DMS53 (cell line): Measurements from ENCODE around the gene STARD3NL.

ENCODE experiments used
- DNase-seq: peaks from one replicate; lab custom pipeline; 2025; lab: John Stamatoyannopoulos, UW

Gene STARD3NL

DNA sequence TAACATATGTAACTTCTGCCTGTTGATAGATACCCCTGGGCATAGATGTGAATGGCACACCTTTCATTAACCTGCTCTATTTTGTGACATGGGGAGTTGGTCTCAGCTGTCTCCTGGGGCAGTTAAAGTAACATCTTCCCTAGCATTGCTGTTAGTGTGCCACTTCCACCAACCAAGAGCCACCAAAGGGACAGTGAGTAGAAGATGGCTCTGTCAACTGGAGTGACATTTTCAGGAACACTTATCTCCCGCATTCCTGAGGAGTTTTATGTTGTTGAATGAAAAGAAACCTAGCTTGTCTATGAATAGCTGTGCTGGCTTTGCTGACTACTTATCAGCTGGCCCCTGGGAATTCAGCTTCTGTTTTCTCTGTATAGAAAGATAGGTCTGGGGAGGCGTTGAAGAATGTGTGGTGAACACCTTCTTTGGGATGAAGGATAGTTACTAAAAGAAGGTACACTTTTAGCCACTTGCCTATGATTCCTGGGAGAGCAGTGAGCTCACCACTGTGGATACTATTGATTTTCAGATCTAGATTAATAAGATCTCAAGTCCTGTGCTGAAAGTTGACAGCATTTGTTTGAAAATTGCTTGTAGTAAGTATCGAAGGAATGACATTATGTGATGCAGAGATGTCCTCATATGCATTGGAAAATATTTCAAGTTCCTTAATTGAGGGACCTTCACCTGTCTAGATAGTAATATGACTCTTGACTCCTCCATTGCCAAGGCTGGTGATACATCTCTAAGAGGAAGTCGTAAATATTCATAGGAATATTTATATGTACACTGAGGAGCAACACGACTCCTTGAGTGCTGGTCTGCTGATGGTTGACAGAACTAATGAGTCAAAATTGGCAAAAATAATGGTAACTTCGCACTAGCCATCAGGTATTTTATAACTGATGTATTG, 7.6 kb downstream of the STARD3NL start:
- no peak for DNase-seq

DNA sequence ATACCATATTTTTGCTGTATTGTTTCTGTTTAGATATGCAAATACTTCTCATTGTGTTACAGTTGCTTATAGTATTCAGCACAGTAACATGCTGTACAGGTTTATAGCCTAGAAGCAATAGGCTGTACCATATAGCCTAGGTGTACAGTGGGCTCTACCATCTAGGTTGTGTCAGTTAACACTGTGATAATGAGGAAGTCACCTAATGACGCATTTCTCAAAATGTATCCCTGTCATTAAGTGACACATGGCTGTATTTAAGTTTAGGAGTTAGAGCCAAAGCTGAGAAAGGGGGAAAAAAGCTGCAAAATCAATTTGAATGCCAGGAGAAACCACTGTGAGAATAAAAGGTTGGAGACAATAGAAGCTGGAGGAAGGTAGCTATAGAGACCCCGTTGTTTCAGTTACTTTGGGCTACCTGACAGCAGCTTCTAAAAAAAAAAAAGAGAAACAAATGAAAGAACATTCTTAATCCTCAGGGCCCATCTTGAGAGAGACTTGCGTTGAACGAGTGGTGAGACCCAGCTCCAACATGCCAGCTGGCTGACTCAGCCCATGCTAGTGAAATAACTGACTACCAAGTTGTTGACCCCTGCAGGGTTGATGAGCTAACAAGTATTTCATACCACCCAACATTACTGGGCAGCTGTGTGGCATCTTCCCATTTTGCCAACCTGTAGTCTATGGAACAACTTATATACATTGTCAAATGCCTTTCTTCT, 8.7 kb downstream of the STARD3NL start:
- DNase-seq, result no peak

DNA sequence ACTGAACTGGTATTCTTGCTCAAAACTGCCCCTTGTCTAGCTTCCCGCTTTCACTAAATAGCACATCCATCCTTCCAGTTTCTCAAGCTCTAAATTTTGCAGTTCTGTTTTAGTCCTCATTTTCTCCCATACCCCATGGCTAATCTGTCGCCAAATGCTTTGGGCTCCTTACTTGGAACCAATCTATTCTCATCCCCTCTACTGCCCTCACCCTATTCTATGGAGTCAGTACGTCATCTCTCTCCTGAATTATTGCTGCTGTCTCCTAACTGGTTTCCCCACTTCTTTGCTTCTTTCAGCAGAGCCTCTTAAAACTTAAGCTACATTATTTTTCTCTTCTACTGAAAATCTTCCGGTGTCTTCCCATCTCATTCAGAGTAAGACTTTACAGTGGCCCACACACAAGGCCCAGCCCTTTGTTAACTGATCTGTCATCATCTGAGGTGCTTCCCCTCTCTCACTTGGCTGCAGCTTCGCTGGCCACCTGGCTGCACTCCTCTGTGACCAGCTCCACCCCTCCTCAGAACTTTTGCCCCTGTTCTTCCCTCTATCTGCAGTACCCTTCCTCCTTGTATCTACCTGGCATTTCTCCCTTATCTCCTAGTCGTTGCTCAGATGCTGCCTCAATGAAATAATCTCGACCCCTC, 9.9 kb downstream of the STARD3NL start:
- DNase-seq, result no peak

DNA sequence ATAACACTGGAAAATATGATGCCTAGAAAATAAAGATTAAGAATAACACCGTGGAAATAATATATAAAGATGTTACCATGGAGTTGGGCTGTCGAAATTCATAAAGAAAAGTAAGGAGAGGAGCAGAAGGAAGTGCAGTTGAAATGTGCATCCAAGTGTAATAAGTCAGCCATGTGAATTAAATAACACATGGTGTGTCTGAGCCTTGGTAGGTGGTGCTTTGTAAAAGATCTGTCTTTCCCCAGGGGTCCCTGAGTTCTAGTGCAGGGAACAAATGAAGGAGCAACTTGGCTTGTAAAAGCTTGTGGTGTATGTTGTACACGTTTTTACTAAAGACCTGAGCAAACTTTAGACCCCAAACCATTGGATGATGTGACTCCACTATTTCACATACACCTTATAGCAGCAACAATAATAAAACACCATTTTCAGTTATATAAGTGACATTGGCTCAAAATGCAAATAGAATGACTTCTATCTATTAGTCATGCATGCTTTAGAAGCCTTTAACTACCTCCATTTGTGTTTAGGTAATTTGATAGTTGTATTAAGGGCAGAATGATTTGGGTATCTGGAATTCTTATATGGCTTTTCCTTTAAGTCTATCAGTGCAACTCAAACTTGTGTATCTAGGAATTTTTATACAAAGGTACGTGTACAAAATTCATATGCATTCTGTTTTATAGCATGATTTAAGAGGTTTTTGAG, 11.3 kb downstream of the STARD3NL start:
- no peak for DNase-seq

DNA sequence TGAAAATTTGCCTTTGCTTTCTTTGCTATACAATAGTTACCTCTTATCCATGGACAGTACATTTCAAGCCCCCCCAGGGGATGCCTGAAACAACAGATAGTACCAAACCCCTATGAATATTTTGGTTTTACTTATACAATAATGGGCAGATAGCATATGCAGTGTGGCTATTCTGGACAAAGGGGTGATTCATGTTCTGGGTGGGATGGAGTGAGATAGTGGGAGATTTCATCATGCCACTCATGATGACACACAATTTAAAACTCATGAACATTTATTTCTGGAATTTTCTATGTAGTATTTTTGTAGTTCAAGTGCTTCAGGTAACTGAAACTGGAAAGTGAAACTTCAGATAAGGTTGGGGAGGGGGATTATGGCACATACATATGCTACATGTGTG, 12.0 kb downstream of the STARD3NL start:
- no peak for DNase-seq

DNA sequence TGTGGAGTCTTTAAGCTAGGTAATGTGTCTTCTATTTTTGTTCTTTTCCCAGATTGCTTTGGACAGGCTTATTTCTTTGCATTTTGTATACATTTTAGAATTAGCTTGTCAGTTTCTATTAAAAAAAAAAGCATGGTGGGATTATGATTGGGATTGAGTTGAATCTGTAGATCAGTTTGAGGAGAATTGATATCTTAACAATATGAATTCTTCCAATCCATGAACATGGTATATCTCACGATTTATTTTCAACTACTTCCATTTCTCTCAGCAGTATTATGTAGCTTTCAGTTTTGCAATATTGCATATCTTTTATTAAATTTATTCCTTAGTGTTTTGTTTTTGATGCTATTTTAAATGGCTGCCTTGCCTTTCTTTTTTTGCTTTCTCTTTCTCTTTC, 13.7 kb downstream of the STARD3NL start:
- DNase-seq, result no peak

DNA sequence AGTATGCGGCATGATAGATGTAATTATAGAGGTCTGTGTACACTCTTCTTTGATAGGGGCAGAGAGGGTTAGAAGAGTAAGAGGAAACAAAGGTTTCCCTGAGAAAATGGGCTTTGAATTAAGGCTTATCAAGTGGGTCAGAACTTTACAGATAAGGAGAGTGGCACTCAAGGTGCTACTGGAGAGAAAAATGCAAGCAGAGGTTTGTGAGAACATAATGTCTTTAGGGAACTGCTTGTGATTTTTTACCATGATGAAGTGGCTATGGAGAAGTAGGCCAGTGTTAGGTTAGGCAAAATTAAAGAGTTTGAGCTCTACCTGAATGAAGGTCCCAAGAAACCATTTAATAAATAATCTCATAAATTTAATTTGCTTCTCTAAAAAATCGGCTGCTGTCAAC, 14.3 kb downstream of the STARD3NL start:
- DNase-seq, result no peak

DNA sequence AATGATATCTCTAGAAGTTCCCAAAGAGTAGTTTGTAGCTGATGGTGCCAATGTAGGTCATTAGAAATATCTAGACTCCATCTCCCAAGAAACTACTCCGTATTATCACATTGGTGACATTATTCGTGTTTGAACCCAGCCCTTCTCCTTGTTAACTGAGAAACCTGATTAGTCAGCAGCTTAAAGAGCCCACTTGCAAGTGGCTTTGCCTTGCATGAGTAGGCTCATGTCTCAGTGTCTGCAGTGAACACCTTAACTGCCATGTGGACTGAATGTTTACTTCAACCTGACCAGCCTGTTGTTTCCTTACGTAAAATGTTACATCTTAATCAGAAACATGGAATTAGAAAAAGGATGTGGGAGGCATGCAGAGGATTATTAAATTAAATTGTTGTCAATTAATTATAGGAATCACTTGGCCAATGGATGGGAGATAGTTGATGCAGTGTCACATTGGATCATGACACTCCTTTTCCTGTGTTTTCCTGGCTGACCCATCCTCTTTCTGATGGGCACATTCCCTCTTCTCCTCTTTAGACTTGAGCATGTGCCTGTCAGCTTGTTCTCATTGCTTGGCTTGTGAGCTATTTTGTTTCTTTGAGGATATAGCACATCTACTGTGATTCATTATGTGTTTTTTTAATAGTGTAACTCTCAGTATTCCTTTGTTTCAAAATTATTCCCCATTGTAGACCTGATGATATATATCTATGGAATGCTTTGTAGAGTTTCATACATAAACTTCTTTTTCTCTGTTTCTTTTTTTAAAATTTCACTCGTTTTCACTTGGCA, 18.0 kb downstream of the STARD3NL start:
- DNase-seq, result peak; percentile 30

DNA sequence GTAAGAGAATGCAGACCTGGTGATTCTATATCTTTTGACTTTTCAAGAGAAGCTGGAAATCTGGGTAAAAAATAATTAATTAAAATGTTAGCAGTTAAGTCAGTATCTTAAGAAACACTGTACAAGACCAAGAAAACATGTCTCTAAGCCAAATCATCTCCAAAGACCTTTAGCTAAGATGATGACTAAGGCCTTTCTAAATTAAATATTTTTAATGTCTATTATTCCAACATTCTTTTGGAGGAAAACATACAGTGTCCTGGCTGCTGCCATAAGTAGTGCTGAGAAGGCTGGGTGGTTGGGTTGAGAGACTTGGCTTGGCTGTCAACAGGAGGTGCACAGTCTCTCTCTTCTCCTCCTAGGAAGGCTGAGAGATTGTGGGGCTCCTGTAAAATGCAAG, 20.3 kb downstream of the STARD3NL start:
- DNase-seq, result no peak

DNA sequence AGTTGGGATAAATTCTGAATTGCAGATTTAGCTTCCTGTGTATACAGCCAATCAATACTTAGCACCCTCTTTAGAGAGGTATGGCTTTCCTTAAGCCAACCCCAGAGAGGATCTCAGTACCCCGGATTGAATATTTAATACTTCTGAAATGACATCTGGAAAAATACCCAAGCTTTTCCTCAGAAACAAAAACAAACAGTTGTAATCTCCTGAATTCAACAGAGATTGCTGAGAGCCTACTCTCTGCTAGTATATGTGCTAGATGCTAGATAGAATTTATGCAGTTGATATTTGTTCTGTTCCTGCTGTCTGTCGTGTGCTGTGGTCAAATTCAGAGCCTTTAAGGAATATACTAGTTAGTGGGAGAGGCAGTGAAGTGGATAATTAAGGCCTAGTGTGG, 21.1 kb downstream of the STARD3NL start:
- no peak for DNase-seq

DNA sequence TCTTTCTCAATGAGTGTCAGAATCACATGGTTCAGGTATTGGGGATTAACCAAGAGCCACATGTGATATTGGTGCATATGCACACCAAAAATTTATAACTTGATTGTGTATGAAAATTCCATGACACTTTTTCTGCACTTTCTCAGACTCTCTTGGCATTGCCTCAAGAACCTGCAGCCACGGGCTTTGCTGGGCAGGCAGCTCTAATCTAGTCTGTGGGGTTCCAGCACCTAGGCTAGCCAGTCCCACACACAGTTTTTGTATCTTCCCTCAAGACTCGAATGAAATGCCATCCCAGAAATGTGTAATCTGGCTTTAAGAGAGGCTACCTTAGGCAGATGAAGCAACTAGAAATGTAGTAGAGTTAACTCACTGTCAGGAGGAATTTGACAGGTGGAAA, 21.7 kb downstream of the STARD3NL start:
- no peak for DNase-seq

DNA sequence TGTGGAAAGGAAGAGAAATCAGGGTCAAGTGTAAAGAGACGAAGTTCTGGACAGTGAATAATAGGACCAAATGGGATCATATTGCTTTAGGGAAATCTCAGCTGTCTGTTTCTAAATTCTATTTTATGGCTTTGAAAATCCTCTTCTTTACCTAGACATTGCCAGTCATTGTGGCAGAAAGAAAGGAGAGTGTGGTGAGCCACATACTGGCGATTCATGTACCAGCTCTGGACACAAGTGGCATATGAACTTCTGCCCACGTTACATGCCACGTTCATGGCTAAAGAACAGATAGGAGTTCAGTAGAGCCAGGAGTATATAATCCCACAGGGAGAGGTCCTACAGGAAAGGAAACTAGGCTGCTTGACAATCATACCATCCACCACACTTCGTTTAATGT, 28.0 kb downstream of the STARD3NL start:
- DNase-seq, result no peak

DNA sequence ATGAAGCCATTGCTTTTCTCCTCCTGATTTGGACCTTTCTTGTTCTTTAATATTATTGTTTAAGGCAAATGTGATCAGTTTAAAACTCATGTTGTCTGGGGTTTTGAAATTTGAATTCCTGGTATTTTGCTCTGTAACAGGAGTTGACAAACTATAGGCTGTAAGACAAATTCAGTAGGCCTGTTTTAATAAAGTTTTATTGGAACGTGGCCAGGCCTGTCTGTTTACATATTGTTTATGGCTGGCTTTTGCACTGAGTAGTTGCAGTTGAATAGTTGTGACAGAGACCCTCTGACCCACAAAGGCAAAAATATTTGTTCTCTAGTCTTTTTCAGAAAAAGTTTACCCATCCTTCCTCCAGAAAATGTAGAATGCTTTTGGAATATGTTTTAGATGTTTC, 29.8 kb downstream of the STARD3NL start:
- DNase-seq, result no peak

DNA sequence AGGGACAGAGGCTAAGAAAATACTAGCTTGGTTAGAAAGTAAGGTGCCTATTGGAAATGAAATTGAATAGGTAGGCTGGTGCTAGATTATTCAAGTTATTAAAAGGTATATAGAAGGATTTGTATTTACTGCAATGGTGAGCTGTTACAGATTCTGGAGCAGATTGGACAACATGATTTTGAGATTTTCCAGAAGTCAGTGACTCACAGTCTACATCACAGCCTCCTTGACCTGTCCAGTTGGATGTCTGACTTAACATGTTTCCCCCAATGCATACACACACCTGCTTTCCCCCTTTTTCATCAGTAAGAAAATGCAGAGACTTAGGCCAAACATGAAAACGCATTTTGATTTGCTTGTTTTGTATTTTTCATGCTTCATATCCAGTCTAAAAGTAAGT, 33.4 kb downstream of the STARD3NL start:
- DNase-seq, result no peak

DNA sequence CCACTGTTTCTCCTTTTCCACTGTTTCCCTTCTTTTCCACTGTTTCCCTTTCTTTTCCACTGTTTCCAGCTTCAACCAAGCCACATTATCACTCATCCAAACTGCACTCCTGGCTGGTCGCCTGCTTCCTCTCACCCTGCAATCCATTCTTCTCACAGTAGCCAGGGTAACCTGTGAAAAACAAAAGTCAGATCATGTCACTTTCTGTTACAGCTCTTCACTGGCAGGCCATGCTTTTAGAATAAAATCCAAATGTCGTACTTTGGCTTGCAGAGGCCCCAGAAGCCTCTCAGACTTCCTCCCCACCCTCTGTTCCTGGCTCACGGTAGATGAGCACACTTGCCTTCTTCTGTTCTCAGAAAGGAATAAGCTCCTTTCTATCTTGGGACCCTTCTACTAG, 33.9 kb downstream of the STARD3NL start:
- peak; percentile 31 for DNase-seq

DNA sequence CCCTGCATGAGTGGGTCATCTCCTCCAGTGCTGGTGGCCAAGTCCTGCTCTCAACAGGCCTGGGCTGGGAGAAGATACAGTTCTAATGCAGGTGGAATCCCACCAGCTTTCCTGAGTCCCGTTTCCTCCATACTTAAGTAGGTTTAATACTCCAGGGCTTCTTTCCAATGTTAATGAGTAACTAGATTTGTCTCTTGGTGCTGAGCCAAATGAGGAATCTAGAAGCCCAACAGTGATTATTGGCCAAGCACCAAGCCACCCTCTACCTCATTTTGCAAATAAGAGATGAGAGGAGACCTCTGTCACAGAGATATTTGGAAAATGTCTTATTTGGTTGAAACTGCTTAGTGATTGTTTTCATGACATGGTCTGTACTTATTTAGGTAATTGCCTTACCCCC, 37.1 kb downstream of the STARD3NL start:
- peak; percentile 79 for DNase-seq

DNA sequence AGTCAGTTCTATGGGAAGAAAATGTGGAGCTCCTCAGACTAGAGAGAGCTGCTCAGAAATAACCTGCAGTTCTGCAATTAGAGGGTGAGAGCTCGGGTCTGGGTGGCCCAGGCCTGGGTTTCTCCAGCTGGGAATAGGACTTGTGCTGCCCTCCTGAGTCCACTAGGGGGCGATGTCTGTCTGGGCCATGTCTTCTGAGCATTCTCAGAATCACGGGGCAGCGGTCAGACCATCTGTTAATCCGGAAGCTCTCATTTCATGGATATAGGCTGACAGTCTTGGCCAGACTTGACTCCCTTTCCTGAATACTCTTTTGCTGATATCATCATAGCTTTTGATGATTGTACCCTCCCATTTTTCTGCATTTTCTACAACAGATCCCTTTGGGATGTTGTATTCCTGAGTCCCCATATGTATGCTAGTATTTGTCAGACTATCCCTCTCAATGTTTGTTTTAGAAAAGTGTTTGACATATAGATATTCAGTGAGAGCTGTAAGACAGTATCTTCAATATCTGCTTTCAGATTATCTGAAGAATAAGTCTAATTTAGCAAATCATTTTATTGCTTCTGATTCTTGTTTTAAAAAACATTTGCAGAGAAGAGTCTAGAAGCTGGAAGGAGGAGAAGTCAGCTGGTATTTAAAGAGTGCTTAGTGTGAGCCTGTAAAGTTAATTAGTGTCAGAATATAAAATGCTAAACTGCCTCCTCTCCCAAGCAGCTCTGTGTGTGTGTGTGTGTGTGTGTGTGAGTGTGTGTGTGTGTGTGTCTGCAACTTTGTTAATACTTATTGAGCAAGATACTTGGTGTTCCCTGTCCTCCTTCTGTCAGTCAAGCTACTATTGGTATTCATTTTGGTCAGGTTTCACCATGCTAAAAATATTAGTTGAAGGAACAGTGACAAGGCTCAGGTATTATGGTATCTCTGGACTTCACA, 38.0 kb downstream of the STARD3NL start:
- DNase-seq, result peak; percentile 86

DNA sequence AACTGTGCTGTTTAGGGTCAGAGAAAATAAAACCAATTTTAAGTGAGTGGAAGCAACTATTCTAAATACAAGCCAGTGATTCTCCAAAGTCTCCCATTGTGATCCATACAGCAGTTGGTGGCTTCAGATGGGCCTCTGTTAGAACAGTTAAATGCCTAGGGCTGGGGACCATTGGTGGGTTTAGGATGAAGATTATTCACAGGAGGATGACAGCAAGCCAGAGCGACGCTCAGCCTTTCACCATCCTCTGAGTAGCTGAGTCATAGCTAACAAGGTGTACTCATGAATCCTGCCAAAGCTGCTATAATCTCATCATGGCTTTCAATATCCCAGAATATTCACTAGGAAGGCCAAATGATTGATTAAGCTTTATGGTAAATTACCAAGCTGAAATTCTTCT, 39.6 kb downstream of the STARD3NL start:
- peak; percentile 6 for DNase-seq

DNA sequence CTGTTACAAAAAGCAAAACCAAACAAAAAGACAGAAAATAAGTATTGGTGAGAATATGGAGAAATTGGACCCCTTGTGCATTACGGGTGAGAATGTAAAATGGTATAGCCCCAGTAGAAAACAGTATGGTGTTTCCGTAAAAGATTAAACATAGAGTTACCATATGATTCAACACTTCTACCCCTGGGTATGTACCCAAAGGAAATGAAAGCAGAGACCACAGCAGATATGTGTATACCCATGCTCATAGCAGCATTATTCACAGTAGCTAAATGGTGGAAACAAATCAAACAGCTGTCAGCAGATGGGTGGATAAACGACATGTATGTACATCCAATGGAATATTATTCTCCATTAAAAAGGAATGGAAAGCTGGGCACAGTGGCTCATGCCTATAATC, 42.4 kb downstream of the STARD3NL start:
- no peak for DNase-seq

DNA sequence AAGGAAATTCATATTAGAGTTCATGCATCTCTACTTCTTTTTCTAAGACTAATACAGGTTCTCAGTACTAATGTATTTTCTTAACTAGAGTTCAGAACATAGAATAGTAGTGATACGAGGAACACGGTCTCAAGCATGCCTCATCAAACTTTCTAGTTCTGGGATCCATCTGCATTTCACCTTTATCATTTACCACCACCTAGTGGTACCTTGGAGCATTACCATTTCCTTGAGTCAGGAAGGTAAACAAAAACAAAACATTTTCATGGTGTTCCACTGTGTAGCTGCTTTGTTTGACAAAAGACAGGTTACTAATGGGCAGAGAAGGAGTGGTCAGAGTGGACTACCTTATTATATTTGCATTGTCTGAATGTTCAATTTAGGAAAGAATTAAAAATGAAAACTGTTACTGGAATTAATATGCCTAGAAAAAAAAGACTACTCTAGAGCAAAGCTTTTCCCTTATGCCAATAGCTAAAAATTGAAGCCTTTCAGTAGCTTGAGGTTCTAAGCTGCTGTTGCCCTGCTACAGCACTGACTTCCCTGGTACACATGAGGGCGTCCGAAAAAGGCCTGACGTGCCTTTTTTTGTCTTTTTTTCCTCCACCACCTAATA, 44.5 kb downstream of the STARD3NL start:
- DNase-seq, result peak; percentile 78
